Subcutaneous abdominal adipose tissue (tissue), 5 donors: ENCODE data around the gene TENT4B.

Experiments
- H3K27ac ChIP-seq: one replicate; pipeline ENCODE4 v1.7.0; 2013; ENCODE audit warnings: low read depth, mild to moderate bottlenecking, inconsistent platforms, low read length, moderate library complexity
- H3K27me3 ChIP-seq, 5 donors: one replicate each; pipeline ENCODE4 v1.7.0; 2013; ENCODE audit warnings: low read length in 5 of 5, inconsistent platforms in 1 of 5; ENCODE audit not compliant: control insufficient read depth in 5 of 5, insufficient read depth in 4 of 5
- H3K36me3 ChIP-seq, 5 donors: one replicate each; pipeline ENCODE4 v1.7.0; 2013; ENCODE audit warnings: low read length in 5 of 5; ENCODE audit not compliant: control insufficient read depth in 5 of 5, insufficient read depth in 5 of 5
- H3K4me1 ChIP-seq, 5 donors: one replicate each; pipeline ENCODE4 v1.7.0; 2013; ENCODE audit warnings: low read length in 5 of 5, mild to moderate bottlenecking in 3 of 5, moderate library complexity in 1 of 5; ENCODE audit not compliant: control insufficient read depth in 5 of 5, insufficient read depth in 5 of 5
- H3K4me3 ChIP-seq, 5 donors: one replicate each; pipeline ENCODE4 v1.7.0; 2013; ENCODE audit warnings: low read length in 5 of 5, low read depth in 1 of 5
- H3K9ac ChIP-seq, 5 donors: one replicate each; pipeline ENCODE4 v1.7.0; 2013; ENCODE audit warnings: low read length in 5 of 5, mild to moderate bottlenecking in 4 of 5, moderate library complexity in 3 of 5
- H3K9me3 ChIP-seq, 5 donors: one replicate each; pipeline ENCODE4 v1.7.0; 2013; ENCODE audit warnings: low read length in 5 of 5; ENCODE audit not compliant: control insufficient read depth in 5 of 5
- donor health status: healthy.
- donor health status: healthy.
- donor health status: healthy.
- donor health status: healthy.
- donor health status: healthy.

The TENT4B gene

DNA sequence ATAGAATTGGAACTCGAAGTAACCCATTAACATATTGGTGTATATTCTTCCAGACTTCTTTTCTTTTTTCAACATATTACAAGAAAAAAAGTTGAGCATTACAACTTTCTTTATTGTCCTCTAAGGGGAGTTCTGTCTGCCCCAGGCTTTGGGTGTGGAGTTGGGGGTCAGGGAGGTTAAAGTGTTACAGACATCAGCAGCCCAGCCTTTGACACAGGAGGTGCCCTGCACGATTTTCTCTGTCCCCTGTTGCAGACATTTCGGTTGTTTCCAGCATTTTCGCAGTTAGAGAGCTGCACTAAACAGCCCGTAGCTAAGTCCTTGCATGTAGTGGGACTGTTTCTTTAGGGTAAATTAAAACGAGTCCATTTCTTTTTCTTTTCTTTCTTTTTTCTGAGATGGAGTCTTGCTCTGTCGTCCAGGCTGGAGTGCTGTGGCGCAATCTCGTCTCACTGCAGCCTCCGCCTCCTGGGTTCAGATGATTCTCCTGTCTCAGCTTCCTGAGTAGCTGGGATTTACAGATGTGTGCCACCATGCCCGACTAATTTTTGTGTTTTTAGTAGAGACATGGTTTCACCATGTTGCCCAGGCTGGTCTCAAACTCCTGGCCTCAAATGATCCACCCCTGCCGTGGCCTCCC, 99.9 kb downstream of the TENT4B start:
- Histone ChIP-seq H3K27me3 (no peaks in the 10 kb centered on the region), H3K27ac (no peak overlapping the region), H3K4me1 (peaks cover 0 to 32% (median 29%) of the 10 kb centered on the region in 5 donors), H3K36me3 (no peaks in the 10 kb centered on the region), H3K9ac (peak overlapping the region in 2 of 5 donors; percentile 24 to 56), H3K9me3 (no peaks in the 10 kb centered on the region), H3K4me3 (no peak overlapping the region)

DNA sequence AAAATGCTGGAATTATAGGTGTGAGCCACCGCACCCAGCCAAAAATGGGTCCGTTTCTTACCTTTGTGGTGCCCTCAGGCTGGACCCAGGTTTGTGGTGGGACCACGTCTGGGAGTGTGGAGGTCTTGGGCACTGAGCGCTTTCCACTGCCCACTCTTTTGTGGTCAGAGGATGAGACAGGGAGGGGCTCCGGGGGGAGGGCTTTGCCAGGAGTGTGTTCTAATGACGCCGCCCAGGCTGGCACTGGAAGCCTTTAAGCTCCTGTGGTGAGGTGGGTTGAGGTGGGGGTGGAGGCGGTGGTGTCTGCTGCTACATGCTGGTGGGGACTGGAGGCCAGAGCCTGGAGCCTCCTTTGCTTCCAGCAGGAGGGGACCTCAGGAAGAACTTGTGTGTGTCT, 100.4 kb downstream of the TENT4B start:
- H3K9me3 ChIP-seq: no peaks in the 10 kb centered on the region

DNA sequence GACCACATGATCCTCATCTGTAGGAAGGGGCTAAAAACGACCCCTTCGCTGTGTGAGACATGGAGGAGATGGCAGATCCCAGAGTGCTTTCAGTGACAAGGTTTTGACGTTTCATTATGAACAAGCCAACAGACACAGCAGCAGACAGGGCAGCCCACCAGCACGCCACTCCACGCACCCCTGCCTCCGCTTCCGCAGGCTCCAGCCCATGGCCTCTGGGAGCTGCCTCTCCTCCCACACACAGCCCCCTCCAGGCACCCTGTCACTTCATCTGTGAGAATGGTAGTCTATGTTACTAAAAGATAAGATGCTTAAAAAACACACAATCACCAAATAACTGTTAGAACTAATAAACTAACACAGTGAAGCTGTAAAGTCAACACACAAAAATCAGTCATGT, 101.0 kb downstream of the TENT4B start:
- H3K27ac ChIP-seq: no peak overlapping the region
- H3K27me3 ChIP-seq: no peaks in the 10 kb centered on the region
- no peak overlapping the region for H3K4me3 ChIP-seq
- no peaks in the 10 kb centered on the region for H3K36me3 ChIP-seq
- no peaks in the 10 kb centered on the region for H3K9me3 ChIP-seq
- peaks cover 0 to 43% (median 39%) of the 10 kb centered on the region in 5 donors for H3K4me1 ChIP-seq
- no peak overlapping the region for H3K9ac ChIP-seq

More for the DNA sequence above, 100.4 kb downstream of the TENT4B start:
- no peak overlapping the region for H3K27ac ChIP-seq
- no peaks in the 10 kb centered on the region for H3K27me3 ChIP-seq
- H3K4me1 ChIP-seq: peaks cover 0 to 37% (median 34%) of the 10 kb centered on the region in 5 donors
- no peaks in the 10 kb centered on the region for H3K36me3 ChIP-seq
- H3K9ac ChIP-seq: no peak overlapping the region
- no peak overlapping the region for H3K4me3 ChIP-seq

DNA sequence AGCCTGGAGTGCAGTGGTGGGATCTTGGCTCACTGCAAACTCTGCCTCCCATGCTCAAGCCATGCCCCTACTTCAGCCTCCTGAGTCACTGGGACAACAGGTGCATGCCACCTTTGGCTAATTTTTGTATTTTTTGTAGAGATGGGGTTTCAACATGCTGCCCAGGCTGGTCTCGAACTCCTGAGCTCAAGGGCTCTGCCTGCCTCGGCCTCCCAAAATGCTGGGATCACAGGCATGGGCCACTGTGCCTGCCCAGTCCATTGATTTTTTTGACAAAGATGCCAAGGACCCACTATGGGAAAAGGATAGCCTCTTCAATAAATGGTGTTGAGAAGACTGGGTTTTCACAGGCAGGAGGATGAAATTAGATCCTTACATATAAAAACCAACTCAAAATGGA, 102.4 kb downstream of the TENT4B start:
- Histone ChIP-seq H3K4me1 (peaks cover 3 to 57% (median 50%) of the 10 kb centered on the region in 5 donors), H3K9ac (no peak overlapping the region), H3K36me3 (no peaks in the 10 kb centered on the region), H3K27ac (no peak overlapping the region), H3K27me3 (no peaks in the 10 kb centered on the region), H3K9me3 (no peaks in the 10 kb centered on the region), H3K4me3 (no peak overlapping the region)

DNA sequence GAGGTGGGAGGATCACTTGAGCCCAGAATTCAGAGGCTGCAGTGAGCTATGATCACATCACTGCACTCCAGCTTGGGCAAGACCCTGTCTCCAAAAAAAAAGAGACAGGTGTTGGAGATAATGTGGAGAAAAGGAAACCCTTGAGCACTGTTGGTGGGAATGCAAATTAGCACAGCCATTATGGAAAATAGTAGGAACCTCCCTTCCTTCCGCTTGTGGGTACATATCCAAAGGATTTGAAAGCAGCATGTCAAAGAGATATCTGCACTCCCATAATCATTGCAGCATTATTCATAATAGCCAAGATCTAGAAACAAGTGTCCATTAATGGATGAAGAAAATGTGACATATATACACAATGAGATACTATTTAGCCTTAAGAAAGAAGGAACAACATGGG, 103.5 kb downstream of the TENT4B start:
- Histone ChIP-seq H3K36me3 (no peaks in the 10 kb centered on the region), H3K9ac (no peak overlapping the region), H3K4me1 (peaks cover 3 to 60% (median 54%) of the 10 kb centered on the region in 5 donors), H3K27ac (no peak overlapping the region), H3K4me3 (no peak overlapping the region), H3K9me3 (no peaks in the 10 kb centered on the region), H3K27me3 (no peaks in the 10 kb centered on the region)

DNA sequence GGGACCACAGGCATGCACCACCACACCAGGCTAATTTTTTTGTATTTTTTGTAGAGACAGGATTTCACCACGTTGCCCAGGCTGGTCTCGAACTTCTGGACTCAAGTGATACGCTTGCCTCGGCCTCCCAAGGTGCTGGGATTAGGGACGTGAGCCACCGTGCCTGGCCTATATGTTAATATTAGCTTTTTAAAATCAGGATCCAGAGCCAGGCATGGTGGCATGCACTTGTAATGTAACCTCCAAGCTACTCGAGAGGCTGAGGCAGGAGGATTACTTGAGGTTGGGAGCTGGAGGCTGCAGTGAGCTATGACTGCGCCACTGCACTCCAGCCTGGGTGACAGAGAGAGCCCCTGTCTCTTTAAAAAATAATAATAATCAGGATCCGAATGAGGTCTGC, 104.8 kb downstream of the TENT4B start:
- peaks cover 8 to 60% (median 54%) of the 10 kb centered on the region in 5 donors for H3K4me1 ChIP-seq
- H3K27me3 ChIP-seq: no peaks in the 10 kb centered on the region
- H3K36me3 ChIP-seq: no peaks in the 10 kb centered on the region
- no peak overlapping the region for H3K4me3 ChIP-seq
- no peaks in the 10 kb centered on the region for H3K9me3 ChIP-seq
- H3K27ac ChIP-seq: no peak overlapping the region
- H3K9ac ChIP-seq: no peak overlapping the region

DNA sequence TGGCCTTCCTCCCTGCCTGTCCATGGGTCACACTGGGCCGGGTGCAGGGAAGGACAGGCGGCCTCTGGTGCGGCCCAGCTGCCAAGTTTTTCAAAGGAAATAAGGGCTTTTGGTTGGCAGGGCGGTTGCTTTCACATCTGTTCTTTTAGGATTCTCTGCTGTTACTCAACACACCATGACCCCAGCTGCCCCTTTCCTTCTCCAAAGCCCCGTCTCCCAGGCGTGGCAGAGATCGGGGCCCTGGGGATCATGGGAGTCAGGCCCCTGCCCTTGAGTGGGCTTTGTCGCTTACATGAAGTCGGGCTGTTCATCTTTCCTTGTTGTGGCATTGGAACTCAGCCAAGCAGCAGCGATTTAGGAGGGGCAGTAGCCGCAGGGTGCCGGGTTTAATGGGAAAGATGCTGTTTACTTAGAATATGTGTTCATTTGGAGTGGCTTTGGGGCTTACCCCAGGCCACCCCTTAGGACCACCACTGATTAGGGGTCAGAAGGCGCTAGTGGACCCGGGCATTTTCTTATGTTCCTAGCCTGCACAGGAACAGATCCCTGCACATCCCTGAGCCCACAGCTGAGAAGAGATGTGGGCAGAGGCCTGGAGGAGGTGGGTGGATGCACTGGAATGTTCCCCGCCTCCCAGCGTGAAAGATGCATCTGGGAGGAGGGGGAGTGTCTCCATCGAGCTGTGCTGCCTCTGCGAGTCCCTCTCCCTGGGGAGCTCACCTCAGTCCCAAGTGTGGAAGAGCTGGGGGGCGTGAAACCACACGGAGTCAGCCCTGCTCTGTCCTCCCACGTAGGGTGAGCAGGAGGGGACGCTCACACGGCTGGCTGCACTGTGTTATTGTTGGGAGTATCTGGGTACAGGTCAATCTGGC, 106.5 kb downstream of the TENT4B start:
- H3K27me3 ChIP-seq: no peaks in the 10 kb centered on the region
- H3K9me3 ChIP-seq: no peaks in the 10 kb centered on the region
- no peak overlapping the region for H3K9ac ChIP-seq
- H3K4me1 ChIP-seq: peaks cover 8 to 51% (median 42%) of the 10 kb centered on the region in 5 donors
- H3K36me3 ChIP-seq: no peaks in the 10 kb centered on the region
- peak overlapping the region; percentile 63 for H3K27ac ChIP-seq
- peak overlapping the region in 3 of 5 donors; percentile 0 to 41 (median 12) for H3K4me3 ChIP-seq

DNA sequence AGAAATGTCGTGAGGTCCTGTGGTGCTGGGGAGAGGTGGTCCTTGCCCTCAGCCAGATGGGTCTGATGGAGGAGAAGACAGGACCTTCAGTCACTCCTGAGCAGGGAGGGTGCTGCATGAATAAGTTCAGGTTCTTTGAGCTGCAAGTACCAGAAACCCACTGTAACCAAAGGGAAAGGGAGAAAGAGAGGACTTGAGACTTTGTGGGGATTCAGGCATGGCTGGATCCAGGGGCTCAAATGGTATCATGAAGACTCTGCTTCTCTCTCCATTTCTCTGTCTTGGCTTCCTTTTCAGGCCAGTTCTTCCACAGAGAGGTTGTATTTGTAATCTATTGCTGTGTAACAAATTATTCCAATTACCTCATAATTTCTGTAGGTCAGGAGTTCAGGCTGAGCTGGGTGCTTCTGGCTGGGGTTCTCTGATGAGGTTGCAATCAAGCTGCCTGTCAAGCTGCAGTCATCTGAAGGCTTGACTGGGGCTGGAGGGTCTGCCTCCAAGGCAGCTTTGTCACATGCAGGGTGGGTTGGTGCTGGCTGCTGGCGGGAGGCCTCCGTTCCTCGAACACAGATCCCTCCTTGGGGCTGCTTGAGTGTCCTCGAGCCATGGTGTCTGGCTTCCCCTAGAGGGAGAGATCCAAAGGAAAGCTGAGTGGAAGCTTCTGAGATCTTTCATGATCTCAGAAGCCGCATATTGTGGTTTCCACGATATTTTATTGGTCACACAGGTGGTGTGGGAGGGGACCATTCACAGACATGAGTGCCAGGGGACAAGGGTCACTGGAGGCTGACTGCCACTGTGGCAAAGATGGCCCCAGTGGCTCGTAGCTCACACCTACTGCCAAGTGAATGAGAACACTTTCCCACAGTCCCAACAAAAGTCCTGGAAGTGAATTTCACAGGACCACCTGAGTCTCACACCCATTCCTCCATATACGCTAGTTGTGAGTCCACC, 107.4 kb downstream of the TENT4B start:
- Histone ChIP-seq H3K4me3 (no peak overlapping the region), H3K9ac (no peak overlapping the region), H3K36me3 (no peaks in the 10 kb centered on the region), H3K9me3 (no peaks in the 10 kb centered on the region), H3K27ac (peak overlapping the region; percentile 63), H3K4me1 (peaks cover 8 to 54% (median 44%) of the 10 kb centered on the region in 5 donors), H3K27me3 (no peaks in the 10 kb centered on the region)

DNA sequence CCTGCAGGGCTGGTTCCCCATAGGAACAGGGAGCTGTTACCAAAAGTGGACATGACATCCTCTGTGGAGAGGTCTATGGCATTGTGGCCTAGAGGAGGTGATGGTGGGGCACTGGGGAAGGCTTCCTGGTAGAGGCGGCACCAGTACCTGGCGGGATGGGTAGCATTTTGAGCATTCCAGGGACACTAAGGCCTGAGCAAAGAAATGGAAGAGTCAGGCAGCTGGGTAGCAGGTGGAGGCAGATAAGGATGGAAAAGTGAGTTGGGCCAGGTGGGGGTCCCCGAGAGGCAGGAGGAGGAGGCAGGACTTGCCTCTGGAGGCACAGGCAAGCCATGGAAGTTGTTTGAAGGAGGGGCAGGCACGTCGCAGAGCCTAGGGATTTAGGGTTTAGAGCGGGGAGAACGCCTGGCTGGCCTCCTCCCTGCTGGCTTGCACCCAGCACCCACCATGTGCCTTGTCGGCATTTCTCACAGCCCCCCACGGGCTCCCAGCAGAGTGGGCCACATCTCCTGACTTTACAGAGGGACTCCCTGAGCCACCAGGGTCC, 108.1 kb downstream of the TENT4B start:
- Histone ChIP-seq H3K4me1 (peaks cover 8 to 62% (median 52%) of the 10 kb centered on the region in 5 donors), H3K9me3 (no peaks in the 10 kb centered on the region), H3K27ac (peak overlapping the region; percentile 50)

More for the DNA sequence above, 108.1 kb downstream of the TENT4B start:
- Histone ChIP-seq H3K4me3 (no peak overlapping the region), H3K27me3 (no peaks in the 10 kb centered on the region), H3K9ac (no peak overlapping the region), H3K36me3 (no peaks in the 10 kb centered on the region)
